DND-41 (cell line): ENCODE data around the gene MAPKAPK3.

Experiments
- ATAC-seq: fragments of 200-7000 bp; cut with Tn5 transposase; 3 replicates; pipeline ENCODE4 v1.9.1; 2021; ENCODE audit warnings: low read depth; ENCODE audit not compliant: insufficient read depth
- DNase-seq: peaks from one replicate; pipeline ENCODE4 v3.0.0-alpha.2; 2020
- H2AFZ ChIP-seq: 2 replicates; pipeline ENCODE4 v1.6.0; 2012; ENCODE audit warnings: low read depth, low read length
- H3K27ac ChIP-seq: 2 replicates; pipeline ENCODE4 v1.5.1; 2012; ENCODE audit warnings: low read length, inconsistent platforms
- H3K27me3 ChIP-seq: fragments of 200-600 bp; sonication (generic); 2 replicates; pipeline ENCODE4 v1.6.0; 2012; ENCODE audit warnings: low read length, mild to moderate bottlenecking, inconsistent platforms; ENCODE audit not compliant: insufficient read depth, poor library complexity
- H3K36me3 ChIP-seq: 2 replicates; pipeline ENCODE4 v1.5.1; 2012; ENCODE audit warnings: low read length, inconsistent platforms; ENCODE audit not compliant: insufficient read depth
- H3K4me1 ChIP-seq: 2 replicates; pipeline ENCODE4 v1.5.1; 2012; ENCODE audit warnings: mild to moderate bottlenecking, low read length; ENCODE audit not compliant: insufficient read depth
- H3K4me2 ChIP-seq: 2 replicates; pipeline ENCODE4 v1.6.0; 2012; ENCODE audit warnings: mild to moderate bottlenecking, moderate library complexity, low read length, inconsistent platforms; ENCODE audit not compliant: insufficient read depth
- H3K4me3 ChIP-seq, 2 experiments: fragments of 200-600 bp in 1 of 2; shearing (Covaris generic) in 1 of 2; 2 replicates each; pipeline ENCODE4 v1.5.1; 2012 to 2016; ENCODE audit warnings: inconsistent platforms in 2 of 2, low read length in 2 of 2, mild to moderate bottlenecking in 2 of 2, low read depth in 1 of 2, moderate library complexity in 1 of 2
- H3K79me2 ChIP-seq: 2 replicates; pipeline ENCODE4 v1.6.0; 2012; ENCODE audit warnings: low read length, inconsistent platforms; ENCODE audit not compliant: insufficient read depth
- H3K9ac ChIP-seq: 2 replicates; pipeline ENCODE4 v1.6.0; 2012; ENCODE audit warnings: low read depth, mild to moderate bottlenecking, inconsistent platforms, low read length, moderate library complexity
- H3K9me3 ChIP-seq: 2 replicates; pipeline ENCODE4 v1.5.1; 2012; ENCODE audit warnings: low read length, moderate library complexity, mild to moderate bottlenecking, inconsistent platforms; ENCODE audit not compliant: insufficient read depth, severe bottlenecking
- H4K20me1 ChIP-seq: 2 replicates; pipeline ENCODE4 v1.6.0; 2012; ENCODE audit warnings: low read length; ENCODE audit not compliant: insufficient read depth
- EZH2 ChIP-seq: IDR thresholded peaks from 3 replicates; pipeline ENCODE4 v1.6.1; 2012; ENCODE audit warnings: borderline replicate concordance, low read depth, mild to moderate bottlenecking, moderate library complexity, low read length, inconsistent platforms; ENCODE audit not compliant: severe bottlenecking
- TF ChIP-seq, protein P1 (sequence below): IDR thresholded peaks from 2 replicates; pipeline ENCODE4 v1.5.1; 2012; ENCODE audit warnings: borderline replicate concordance, low read length, moderate library complexity, mild to moderate bottlenecking; ENCODE audit not compliant: poor library complexity, severe bottlenecking; ENCODE audit errors: extremely low read depth

The MAPKAPK3 gene

DNA sequence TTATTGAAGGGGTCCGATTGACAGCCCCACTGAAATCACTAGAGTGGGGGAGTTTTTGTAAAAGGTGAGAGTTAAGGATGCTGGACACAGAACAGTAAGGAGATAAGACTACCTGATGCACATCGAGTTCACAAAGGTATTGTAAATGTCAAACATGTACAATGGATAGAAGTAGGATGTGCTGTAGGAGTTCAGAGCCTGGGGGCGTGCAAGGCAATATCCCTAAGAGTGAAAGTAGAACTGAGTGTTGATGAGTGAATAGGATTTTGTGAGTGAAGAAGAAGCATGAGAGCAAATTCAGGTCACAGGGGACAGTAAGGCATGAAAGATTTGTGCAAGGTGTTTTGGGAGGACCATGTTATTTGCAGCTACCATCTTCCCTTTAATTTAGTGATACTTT, 79.3 kb downstream of the MAPKAPK3 start:
- H3K79me2 ChIP-seq = no peaks in the 10 kb centered on the region
- no peaks in the 10 kb centered on the region for H3K27me3 ChIP-seq
- DNase-seq (no peak), ATAC-seq (no peak)
- no peak overlapping the region for H3K4me2 ChIP-seq
- H3K4me1 ChIP-seq = no peaks in the 10 kb centered on the region
- no peak overlapping the region for H3K9ac ChIP-seq
- H3K27ac ChIP-seq = no peak overlapping the region
- peaks cover 4% of the 10 kb centered on the region for H3K9me3 ChIP-seq
- no peaks in the 10 kb centered on the region for H3K36me3 ChIP-seq
- H4K20me1 ChIP-seq = no peaks in the 10 kb centered on the region
- H3K4me3 ChIP-seq = no peak overlapping the region
- TF ChIP-seq EZH2 = no peak
- TF ChIP-seq, protein P1, sequence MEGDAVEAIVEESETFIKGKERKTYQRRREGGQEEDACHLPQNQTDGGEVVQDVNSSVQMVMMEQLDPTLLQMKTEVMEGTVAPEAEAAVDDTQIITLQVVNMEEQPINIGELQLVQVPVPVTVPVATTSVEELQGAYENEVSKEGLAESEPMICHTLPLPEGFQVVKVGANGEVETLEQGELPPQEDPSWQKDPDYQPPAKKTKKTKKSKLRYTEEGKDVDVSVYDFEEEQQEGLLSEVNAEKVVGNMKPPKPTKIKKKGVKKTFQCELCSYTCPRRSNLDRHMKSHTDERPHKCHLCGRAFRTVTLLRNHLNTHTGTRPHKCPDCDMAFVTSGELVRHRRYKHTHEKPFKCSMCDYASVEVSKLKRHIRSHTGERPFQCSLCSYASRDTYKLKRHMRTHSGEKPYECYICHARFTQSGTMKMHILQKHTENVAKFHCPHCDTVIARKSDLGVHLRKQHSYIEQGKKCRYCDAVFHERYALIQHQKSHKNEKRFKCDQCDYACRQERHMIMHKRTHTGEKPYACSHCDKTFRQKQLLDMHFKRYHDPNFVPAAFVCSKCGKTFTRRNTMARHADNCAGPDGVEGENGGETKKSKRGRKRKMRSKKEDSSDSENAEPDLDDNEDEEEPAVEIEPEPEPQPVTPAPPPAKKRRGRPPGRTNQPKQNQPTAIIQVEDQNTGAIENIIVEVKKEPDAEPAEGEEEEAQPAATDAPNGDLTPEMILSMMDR = no peak
- no peak overlapping the region for H2AFZ ChIP-seq

DNA sequence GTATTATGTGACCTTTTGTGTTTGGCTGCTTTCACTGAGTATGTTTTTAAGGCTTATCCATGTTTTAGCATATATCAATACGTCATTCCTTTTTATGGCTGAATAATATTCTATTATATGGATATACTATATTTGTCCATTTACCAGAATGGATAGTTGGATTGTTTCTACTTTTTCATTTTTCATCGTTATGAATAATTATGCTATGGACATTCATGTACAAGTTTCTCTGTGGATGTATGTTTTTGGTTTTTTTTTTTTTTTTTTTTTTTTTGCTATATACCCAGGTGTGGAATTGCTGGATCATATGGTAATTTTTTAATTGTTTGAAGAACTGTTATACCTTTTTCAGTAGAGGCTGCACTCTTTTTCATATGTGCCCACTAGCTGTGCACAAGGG, 81.3 kb downstream of the MAPKAPK3 start:
- no peak overlapping the region for H3K27ac ChIP-seq
- no peak overlapping the region for H2AFZ ChIP-seq
- no peak overlapping the region for H3K4me2 ChIP-seq
- H3K36me3 ChIP-seq = no peaks in the 10 kb centered on the region
- no peak for ATAC-seq
- H3K27me3 ChIP-seq = no peaks in the 10 kb centered on the region
- no peak for TF ChIP-seq EZH2
- TF ChIP-seq, protein P1 = no peak
- no peaks in the 10 kb centered on the region for H3K79me2 ChIP-seq
- H3K9me3 ChIP-seq = peaks cover 4% of the 10 kb centered on the region
- no peak overlapping the region for H3K4me3 ChIP-seq
- no peak for DNase-seq
- no peak overlapping the region for H3K9ac ChIP-seq
- no peaks in the 10 kb centered on the region for H3K4me1 ChIP-seq
- H4K20me1 ChIP-seq = no peaks in the 10 kb centered on the region
